PC-3 (cell line): ENCODE measurements around the gene GPR26. TPM values are rescaled to one million over a fixed set of nuclear protein-coding genes. Genes with fewer than 3 reads are reported as not detected.

ENCODE experiments used
- ATAC-seq: fragments of 200-7000 bp; cut with Tn5 transposase; 2 replicates; pipeline ENCODE4 v1.9.1; 2020; ENCODE audit warnings: mild to moderate bottlenecking, moderate library complexity
- BruUV-seq: library from RNA; stranded (reverse); fragments of 400-500 nt; replicated peaks from 2 replicates; lab custom pipeline; 2021; lab: Mats Ljungman, UMichigan
- CTCF ChIA-PET: fragments of 300-600 bp; sonication (Branson Sonifier 250); formaldehyde crosslinking; loops from one replicate; lab custom pipeline; 2022; ENCODE audit warnings: antibody characterized with exemption; lab: Charles Lee
- POLR2A ChIA-PET: fragments of 300-600 bp; sonication (Branson Sonifier 250); formaldehyde crosslinking; loops from one replicate; lab custom pipeline; 2022; ENCODE audit warnings: antibody characterized with exemption; ENCODE audit not compliant: unreplicated experiment; lab: Charles Lee
- DNase-seq: peaks from one replicate; pipeline ENCODE4 v3.0.0-alpha.2; 2015
- H2AFZ ChIP-seq: fragments of 300-600 bp; sonication (generic); 2 replicates; pipeline ENCODE4 v1.6.0; 2016; ENCODE audit warnings: antibody characterized with exemption, low read length
- H3F3A ChIP-seq: fragments of 300-600 bp; sonication (generic); one replicate; pipeline ENCODE4 v1.6.0; 2017; ENCODE audit warnings: antibody characterized with exemption, low read length, control low read depth, mild to moderate bottlenecking; ENCODE audit not compliant: unreplicated experiment
- H3K27ac ChIP-seq: fragments of 300-600 bp; sonication (generic); 2 replicates; pipeline ENCODE4 v1.5.1; 2016; ENCODE audit warnings: mild to moderate bottlenecking, low read length
- H3K27me3 ChIP-seq: fragments of 300-600 bp; sonication (generic); 2 replicates; pipeline ENCODE4 v1.6.1; 2016; ENCODE audit warnings: low read length, mixed read lengths
- H3K36me3 ChIP-seq: fragments of 300-600 bp; sonication (generic); 2 replicates; pipeline ENCODE4 v1.6.1; 2016; ENCODE audit warnings: low read depth, mixed run types, low read length, mixed read lengths
- H3K4me1 ChIP-seq: fragments of 300-600 bp; sonication (generic); 2 replicates; pipeline ENCODE4 v1.5.1; 2016; ENCODE audit warnings: low read length; ENCODE audit not compliant: insufficient read depth
- H3K4me2 ChIP-seq: fragments of 300-600 bp; sonication (generic); 2 replicates; pipeline ENCODE4 v1.6.0; 2016; ENCODE audit warnings: low read length
- H3K4me3 ChIP-seq: fragments of 300-600 bp; sonication (generic); 2 replicates; pipeline ENCODE4 v1.5.1; 2016; ENCODE audit warnings: mild to moderate bottlenecking, low read length, mixed read lengths
- H3K79me2 ChIP-seq: fragments of 300-600 bp; sonication (generic); 2 replicates; pipeline ENCODE4 v1.6.1; 2017; ENCODE audit warnings: low read length, mixed read lengths
- H3K9ac ChIP-seq: fragments of 300-600 bp; sonication (generic); 2 replicates; pipeline ENCODE4 v1.6.0; 2016; ENCODE audit warnings: mild to moderate bottlenecking, low read length
- H3K9me2 ChIP-seq: fragments of 300-600 bp; sonication (generic); replicated peaks from 2 replicates; pipeline ENCODE4 v1.6.1; 2016; ENCODE audit warnings: mixed run types, low read length, mixed read lengths
- H3K9me3 ChIP-seq: fragments of 300-600 bp; sonication (generic); 2 replicates; pipeline ENCODE4 v1.6.1; 2016; ENCODE audit warnings: low read length, mixed read lengths
- H4K20me1 ChIP-seq: fragments of 300-600 bp; sonication (generic); 2 replicates; pipeline ENCODE4 v1.6.1; 2016; ENCODE audit warnings: low read length, mixed read lengths
- EZH2 ChIP-seq: fragments of 300-600 bp; sonication (generic); IDR thresholded peaks from one replicate; pipeline ENCODE4 v1.6.1; 2017; ENCODE audit warnings: antibody characterized with exemption, mild to moderate bottlenecking, low read length; ENCODE audit not compliant: unreplicated experiment
- EZH2phosphoT487 ChIP-seq: fragments of 300-600 bp; sonication (generic); IDR thresholded peaks from 2 replicates; pipeline ENCODE4 v1.6.1; 2018; ENCODE audit warnings: mild to moderate bottlenecking, antibody characterized with exemption, low read length, borderline replicate concordance
- intact Hi-C: fragments of 100-400 bp; cut with micrococcal nuclease; formaldehyde crosslinking; loops from 2 replicates; pipeline ENCODE4 v1.9.0; 2023
- total RNA-seq: library from RNA; depleted of rRNA; stranded (reverse); fragments of >200 nt; gene quantifications from 2 replicates; pipeline ENCODE4 v1.2.3, GENCODE V29; 2014
- TF ChIP-seq, protein P1 (sequence below): fragments of 300-600 bp; sonication (generic); conservative IDR thresholded peaks from 2 replicates; pipeline ENCODE4 v1.5.1; 2017; ENCODE audit warnings: antibody characterized with exemption, low read depth, mild to moderate bottlenecking, low read length

GPR26 gene
- total RNA-seq, 1 experiment from 2014 or later, result not detected

DNA sequence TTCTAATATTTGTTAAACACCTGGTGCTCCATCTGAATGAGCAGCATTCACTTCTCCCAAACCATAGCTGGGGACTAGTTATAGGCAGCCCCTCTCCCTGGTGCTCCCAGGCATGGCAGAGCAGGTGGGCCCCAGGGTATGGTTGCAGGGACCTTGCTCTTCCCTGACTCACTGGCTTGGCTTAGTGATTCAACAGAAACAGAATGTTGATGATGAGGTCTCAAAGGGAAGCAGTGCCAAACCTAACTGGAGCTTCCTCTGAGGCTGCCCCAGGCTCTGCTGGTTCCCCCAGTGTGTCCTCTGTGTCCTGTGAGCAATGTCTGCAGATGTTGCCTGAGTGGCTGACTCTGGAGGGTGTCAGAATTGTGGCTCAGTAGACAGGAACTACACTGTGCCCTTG lies 3.7 kb downstream of the GPR26 start:
- TF ChIP-seq EZH2 (no peak), EZH2phosphoT487 (no peak)
- TF ChIP-seq, protein P1, sequence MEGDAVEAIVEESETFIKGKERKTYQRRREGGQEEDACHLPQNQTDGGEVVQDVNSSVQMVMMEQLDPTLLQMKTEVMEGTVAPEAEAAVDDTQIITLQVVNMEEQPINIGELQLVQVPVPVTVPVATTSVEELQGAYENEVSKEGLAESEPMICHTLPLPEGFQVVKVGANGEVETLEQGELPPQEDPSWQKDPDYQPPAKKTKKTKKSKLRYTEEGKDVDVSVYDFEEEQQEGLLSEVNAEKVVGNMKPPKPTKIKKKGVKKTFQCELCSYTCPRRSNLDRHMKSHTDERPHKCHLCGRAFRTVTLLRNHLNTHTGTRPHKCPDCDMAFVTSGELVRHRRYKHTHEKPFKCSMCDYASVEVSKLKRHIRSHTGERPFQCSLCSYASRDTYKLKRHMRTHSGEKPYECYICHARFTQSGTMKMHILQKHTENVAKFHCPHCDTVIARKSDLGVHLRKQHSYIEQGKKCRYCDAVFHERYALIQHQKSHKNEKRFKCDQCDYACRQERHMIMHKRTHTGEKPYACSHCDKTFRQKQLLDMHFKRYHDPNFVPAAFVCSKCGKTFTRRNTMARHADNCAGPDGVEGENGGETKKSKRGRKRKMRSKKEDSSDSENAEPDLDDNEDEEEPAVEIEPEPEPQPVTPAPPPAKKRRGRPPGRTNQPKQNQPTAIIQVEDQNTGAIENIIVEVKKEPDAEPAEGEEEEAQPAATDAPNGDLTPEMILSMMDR, result no peak
- H3K9me3 ChIP-seq, result no peaks in the 10 kb centered on the region
- no peak overlapping the region for H2AFZ ChIP-seq
- peaks cover 18% of the 10 kb centered on the region for H3K27me3 ChIP-seq
- no peaks in the 10 kb centered on the region for H3K9me2 ChIP-seq
- H3K4me3 ChIP-seq, result no peak overlapping the region
- H3K4me1 ChIP-seq, result no peaks in the 10 kb centered on the region
- POLR2A ChIA-PET, result no interaction called here
- no peak overlapping the region for H3K4me2 ChIP-seq
- H3F3A ChIP-seq, result no peaks in the 10 kb centered on the region
- intact Hi-C loops, result no loop called here
- no peaks in the 10 kb centered on the region for H3K36me3 ChIP-seq
- no peak for DNase-seq
- H3K27ac ChIP-seq, result no peak overlapping the region
- CTCF ChIA-PET, result no interaction called here
- no peaks in the 10 kb centered on the region for H3K79me2 ChIP-seq
- H3K9ac ChIP-seq, result no peak overlapping the region
- ATAC-seq, result no peak
- no peaks in the 10 kb centered on the region for H4K20me1 ChIP-seq
- no TSS peak for BruUV-seq

DNA sequence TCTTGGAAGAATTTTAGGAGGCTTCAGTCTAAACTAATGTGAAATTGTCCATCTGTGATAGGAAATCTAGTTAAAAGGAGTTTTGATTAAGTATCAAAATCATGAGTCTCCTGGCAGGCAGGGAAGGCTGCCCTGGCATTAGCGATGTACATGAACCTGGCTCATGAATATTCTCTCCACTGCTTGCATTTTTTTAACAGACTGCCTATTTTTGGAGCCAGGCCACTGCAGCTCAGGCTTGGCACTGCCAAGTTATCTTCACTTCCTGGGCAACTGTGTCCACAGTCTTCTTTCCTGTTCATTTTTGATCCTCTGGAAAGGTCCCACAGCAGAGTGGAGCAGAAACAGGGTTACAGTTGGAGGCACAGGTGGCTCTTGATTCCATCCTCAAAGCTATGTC lies 7.0 kb downstream of the GPR26 start:
- H3K9me3 ChIP-seq, result no peaks in the 10 kb centered on the region
- no peak overlapping the region for H3K27ac ChIP-seq
- H3K79me2 ChIP-seq, result no peaks in the 10 kb centered on the region
- H3K9me2 ChIP-seq, result no peaks in the 10 kb centered on the region
- H3K4me1 ChIP-seq, result no peaks in the 10 kb centered on the region
- CTCF ChIA-PET, result no interaction called here
- H4K20me1 ChIP-seq, result no peaks in the 10 kb centered on the region
- intact Hi-C loops, result no loop called here
- no peak overlapping the region for H3K9ac ChIP-seq
- TF ChIP-seq, protein P1, result no peak
- TF ChIP-seq EZH2phosphoT487, result no peak
- TF ChIP-seq EZH2, result no peak
- no peak overlapping the region for H3K4me2 ChIP-seq
- no peak for ATAC-seq
- DNase-seq, result no peak
- H3K27me3 ChIP-seq, result peaks cover 25% of the 10 kb centered on the region
- no TSS peak for BruUV-seq
- no peaks in the 10 kb centered on the region for H3K36me3 ChIP-seq
- POLR2A ChIA-PET, result no interaction called here
- no peak overlapping the region for H2AFZ ChIP-seq
- no peak overlapping the region for H3K4me3 ChIP-seq
- H3F3A ChIP-seq, result no peaks in the 10 kb centered on the region

DNA sequence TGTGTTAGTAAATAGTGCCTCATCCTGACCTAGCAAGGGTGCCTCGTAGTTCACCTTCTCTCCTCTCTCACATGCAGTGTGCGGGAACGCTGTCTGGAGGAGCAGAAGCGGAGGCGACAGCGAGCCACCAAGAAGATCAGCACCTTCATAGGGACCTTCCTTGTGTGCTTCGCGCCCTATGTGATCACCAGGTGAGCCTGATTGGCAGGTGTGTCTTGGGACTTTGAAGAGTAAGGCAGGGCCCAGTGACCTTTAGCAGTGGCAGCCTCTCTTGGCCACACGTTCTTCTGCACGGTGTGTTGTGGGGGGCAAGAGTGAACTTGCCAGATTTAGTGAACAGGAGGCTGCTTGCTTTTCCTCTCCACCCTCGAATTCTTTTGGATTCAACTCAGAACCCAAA lies 8.6 kb downstream of the GPR26 start:
- H3K27ac ChIP-seq, result no peak overlapping the region
- H3K9me2 ChIP-seq, result no peaks in the 10 kb centered on the region
- H2AFZ ChIP-seq, result no peak overlapping the region
- H3K27me3 ChIP-seq, result peaks cover 26% of the 10 kb centered on the region
- DNase-seq (no peak), ATAC-seq (no peak)
- no peak overlapping the region for H3K9ac ChIP-seq
- no peak for TF ChIP-seq EZH2phosphoT487
- TF ChIP-seq, protein P1, result no peak
- TF ChIP-seq EZH2, result no peak
- no peaks in the 10 kb centered on the region for H3K79me2 ChIP-seq
- H3K4me2 ChIP-seq, result no peak overlapping the region
- H3K9me3 ChIP-seq, result no peaks in the 10 kb centered on the region
- no peaks in the 10 kb centered on the region for H3K36me3 ChIP-seq
- CTCF ChIA-PET, result no interaction called here
- H4K20me1 ChIP-seq, result no peaks in the 10 kb centered on the region
- H3K4me3 ChIP-seq, result no peak overlapping the region
- H3F3A ChIP-seq, result no peaks in the 10 kb centered on the region
- intact Hi-C loops, result no loop called here
- POLR2A ChIA-PET, result no interaction called here
- BruUV-seq, result no TSS peak
- no peaks in the 10 kb centered on the region for H3K4me1 ChIP-seq
